Esophagus muscularis mucosa (tissue), 4 donors: ENCODE results near the gene CDH2. TPM values are rescaled to one million over a fixed set of nuclear protein-coding genes. Genes with fewer than 3 reads are reported as not detected.

Experiments
- DNase-seq: peaks from one replicate; pipeline ENCODE4 v3.0.0-alpha.2; 2017; ENCODE audit errors: extremely low spot score
- H3K27ac ChIP-seq, 4 donors: fragments of 200-600 bp; sonication (generic); replicated peaks in 1 of 4; 1 replicate in 3 of 4; 2 replicates in 1 of 4; pipeline ENCODE4 v1.5.1; 2016 to 2019; ENCODE audit warnings: mild to moderate bottlenecking in 1 of 4
- H3K27me3 ChIP-seq, 4 donors: fragments of 200-600 bp; sonication (generic); one replicate each; pipeline versions ENCODE4 v1.5.1 to v1.6.0; 2016 to 2019
- H3K36me3 ChIP-seq, 4 donors: fragments of 200-600 bp; sonication (generic); one replicate each; pipeline ENCODE4 v1.5.1; 2016 to 2019
- H3K4me1 ChIP-seq, 4 donors: fragments of 200-600 bp; sonication (generic); one replicate each; pipeline ENCODE4 v1.5.1; 2016 to 2019
- H3K4me3 ChIP-seq, 4 donors: fragments of 200-600 bp; sonication (generic); 1 replicate in 2 of 4; 2 replicates in 2 of 4; pipeline ENCODE4 v1.5.1; 2016 to 2019; ENCODE audit warnings: mild to moderate bottlenecking in 4 of 4, moderate library complexity in 1 of 4
- H3K9me3 ChIP-seq, 4 donors: fragments of 200-600 bp; sonication (generic); 1 replicate in 3 of 4; 2 replicates in 1 of 4; pipeline ENCODE4 v1.5.1; 2016 to 2019
- EP300 ChIP-seq: sonication (generic); formaldehyde crosslinking; IDR thresholded peaks from one replicate; pipeline ENCODE4 v1.6.1; 2017; ENCODE audit warnings: antibody characterized with exemption
- POLR2A ChIP-seq: fragments of 450-650 bp; IDR thresholded peaks from one replicate; pipeline ENCODE4 v1.6.1; 2017; ENCODE audit warnings: antibody characterized with exemption, moderate library complexity, mild to moderate bottlenecking, low read depth
- POLR2AphosphoS5 ChIP-seq, 2 donors: sonication (generic); formaldehyde crosslinking; IDR thresholded peaks; one replicate each; pipeline ENCODE4 v1.6.1; 2017; ENCODE audit warnings: antibody characterized with exemption in 2 of 2
- WGBS: methylation state at CpG from one replicate; pipeline ENCODE4 v1.1.5; 2018; 5-methylcytosine and 5-hydroxymethylcytosine counted together
- intact Hi-C: fragments of 100-400 bp; cut with DNase I; formaldehyde crosslinking; loops from one replicate; pipeline ENCODE4 v1.15.1; 2023
- total RNA-seq, 4 donors: library from RNA; depleted of rRNA; stranded (reverse); fragments of >200 nt; gene quantifications; one replicate each; pipeline versions ENCODE4 v1.1.0 to v1.2.1, GENCODE V29; 2016
- TF ChIP-seq, protein P1 (sequence below), 3 experiments: fragments of 200-600 bp in 2 of 3; fragments of 450-650 bp in 1 of 3; sonication (generic) in 2 of 3; IDR thresholded peaks; one replicate each; pipeline ENCODE4 v1.5.1; 2017 to 2019; ENCODE audit warnings: antibody characterized with exemption in 3 of 3, mild to moderate bottlenecking in 2 of 3, moderate library complexity in 1 of 3

The CDH2 gene
- total RNA-seq, 4 donors from 2014 or later = 10.9 to 17.4 (median 13.6) TPM

DNA sequence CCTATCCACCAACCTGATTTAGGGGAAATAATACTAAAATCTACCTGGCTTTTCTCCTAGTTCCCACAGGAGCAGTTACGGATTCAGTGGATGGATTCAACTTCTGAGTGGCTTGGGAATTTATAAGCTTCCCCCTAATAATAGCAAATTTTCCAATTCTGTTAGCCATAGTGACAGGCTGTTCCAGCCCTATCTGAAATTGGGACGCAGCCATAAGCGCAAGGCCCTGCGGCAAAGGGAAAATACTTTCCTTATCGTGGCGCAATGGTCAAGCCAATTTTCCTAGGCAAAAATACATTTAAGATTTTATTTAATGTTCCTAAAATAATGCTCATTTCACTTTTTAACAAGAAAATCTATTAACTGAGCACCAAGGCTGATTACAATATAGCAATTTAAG lies 49.7 kb downstream of the CDH2 start:
- Histone ChIP-seq H3K9me3 (no peaks in the 10 kb centered on the region), H3K36me3 (no peaks in the 10 kb centered on the region), H3K4me3 (no peak overlapping the region), H3K4me1 (peaks cover 10 to 24% (median 12%) of the 10 kb centered on the region in 4 donors), H3K27me3 (no peaks in the 10 kb centered on the region), H3K27ac (no peak overlapping the region)
- WGBS = 96% methylated on average over 6 of the region's 6 CpGs
- intact Hi-C loops = no loop called here
- no peak for DNase-seq
- TF ChIP-seq EP300 (no peak), POLR2AphosphoS5 (IDR thresholded peaks at IDR 0.05) (no peak)

GRCh38 chr18:28126768-28127167 lies 50.2 kb downstream of the CDH2 start:
- TF ChIP-seq, protein P1, sequence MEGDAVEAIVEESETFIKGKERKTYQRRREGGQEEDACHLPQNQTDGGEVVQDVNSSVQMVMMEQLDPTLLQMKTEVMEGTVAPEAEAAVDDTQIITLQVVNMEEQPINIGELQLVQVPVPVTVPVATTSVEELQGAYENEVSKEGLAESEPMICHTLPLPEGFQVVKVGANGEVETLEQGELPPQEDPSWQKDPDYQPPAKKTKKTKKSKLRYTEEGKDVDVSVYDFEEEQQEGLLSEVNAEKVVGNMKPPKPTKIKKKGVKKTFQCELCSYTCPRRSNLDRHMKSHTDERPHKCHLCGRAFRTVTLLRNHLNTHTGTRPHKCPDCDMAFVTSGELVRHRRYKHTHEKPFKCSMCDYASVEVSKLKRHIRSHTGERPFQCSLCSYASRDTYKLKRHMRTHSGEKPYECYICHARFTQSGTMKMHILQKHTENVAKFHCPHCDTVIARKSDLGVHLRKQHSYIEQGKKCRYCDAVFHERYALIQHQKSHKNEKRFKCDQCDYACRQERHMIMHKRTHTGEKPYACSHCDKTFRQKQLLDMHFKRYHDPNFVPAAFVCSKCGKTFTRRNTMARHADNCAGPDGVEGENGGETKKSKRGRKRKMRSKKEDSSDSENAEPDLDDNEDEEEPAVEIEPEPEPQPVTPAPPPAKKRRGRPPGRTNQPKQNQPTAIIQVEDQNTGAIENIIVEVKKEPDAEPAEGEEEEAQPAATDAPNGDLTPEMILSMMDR (IDR thresholded peaks at IDR 0.05) = no peak
- no peak for TF ChIP-seq POLR2A
- no peak for TF ChIP-seq POLR2AphosphoS5 (IDR thresholded peaks at IDR 0.05)
- TF ChIP-seq EP300 = no peak
- no peak overlapping the region for H3K4me3 ChIP-seq
- H3K9me3 ChIP-seq = no peaks in the 10 kb centered on the region
- no peak for DNase-seq
- no peak overlapping the region for H3K27ac ChIP-seq
- 91% methylated on average over 5 of the region's 5 CpGs for WGBS
- H3K4me1 ChIP-seq = peaks cover 10 to 29% (median 12%) of the 10 kb centered on the region in 4 donors
- intact Hi-C loops = no loop called here
- H3K36me3 ChIP-seq = no peaks in the 10 kb centered on the region
- no peaks in the 10 kb centered on the region for H3K27me3 ChIP-seq

GRCh38 chr18:28125051-28125450 lies 51.9 kb downstream of the CDH2 start:
- 85% methylated on average over 3 of the region's 3 CpGs for WGBS
- Histone ChIP-seq H3K9me3 (no peaks in the 10 kb centered on the region), H3K36me3 (no peaks in the 10 kb centered on the region), H3K4me3 (no peak overlapping the region), H3K27me3 (no peaks in the 10 kb centered on the region), H3K27ac (no peak overlapping the region), H3K4me1 (peaks cover 10 to 29% (median 12%) of the 10 kb centered on the region in 4 donors)
- no peak for DNase-seq
- TF ChIP-seq, protein P1 (IDR thresholded peaks at IDR 0.05) = no peak
- TF ChIP-seq POLR2AphosphoS5 (IDR thresholded peaks at IDR 0.05) (no peak), EP300 (no peak), POLR2A (no peak)
- intact Hi-C loops = no loop called here

DNA sequence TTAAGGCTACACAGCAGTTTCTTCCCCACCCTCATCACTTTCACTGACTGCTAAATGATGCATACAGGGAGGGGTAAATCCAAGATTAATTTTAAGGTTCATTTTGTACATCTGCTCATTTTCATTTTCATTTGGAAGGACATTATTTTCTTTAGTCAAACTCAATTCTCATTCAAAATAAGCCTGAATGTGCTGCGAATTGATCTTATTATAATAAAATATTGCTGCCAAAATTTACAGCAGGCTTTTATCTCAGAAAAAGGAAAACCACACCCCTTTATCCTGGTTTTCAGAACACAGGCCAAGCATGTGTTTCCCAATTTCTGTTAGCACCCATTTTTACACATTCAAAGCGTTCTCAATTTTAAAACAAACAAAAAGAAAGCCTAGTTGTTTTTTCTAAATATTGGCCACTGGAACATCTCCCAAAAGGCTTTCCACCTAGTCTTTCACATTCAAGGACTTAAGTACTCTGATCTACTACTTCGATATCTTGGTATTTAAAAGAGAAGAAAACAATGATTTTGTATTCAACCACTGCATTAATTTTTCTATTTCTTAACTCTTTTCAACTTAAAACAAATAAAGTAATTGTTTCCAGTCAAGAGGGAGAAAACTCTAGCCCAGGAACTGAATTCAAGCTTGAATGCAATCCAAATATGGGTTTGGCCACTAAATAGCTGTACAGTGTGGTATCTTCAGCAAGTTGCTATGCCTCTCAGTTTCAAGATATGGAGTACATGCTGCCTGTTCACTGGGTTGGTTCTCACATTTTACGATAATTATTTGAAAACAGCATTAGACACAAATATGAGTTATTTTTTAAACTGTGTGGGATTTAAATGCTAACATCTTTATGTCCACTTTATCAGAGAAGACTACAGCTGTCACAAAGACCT lies 52.5 kb downstream of the CDH2 start:
- TF ChIP-seq, protein P1 (IDR thresholded peaks at IDR 0.05) = no peak
- no peak for TF ChIP-seq POLR2AphosphoS5 (IDR thresholded peaks at IDR 0.05)
- 55% methylated on average over 4 of the region's 4 CpGs for WGBS
- DNase-seq = no peak
- H3K36me3 ChIP-seq = no peaks in the 10 kb centered on the region
- no peak overlapping the region for H3K4me3 ChIP-seq
- H3K27me3 ChIP-seq = no peaks in the 10 kb centered on the region
- H3K4me1 ChIP-seq = peaks cover 10 to 29% (median 12%) of the 10 kb centered on the region in 4 donors
- intact Hi-C loops = no loop called here
- H3K27ac ChIP-seq = no peak overlapping the region
- H3K9me3 ChIP-seq = no peaks in the 10 kb centered on the region

- Histone ChIP-seq H3K36me3 (no peaks in the 10 kb centered on the region), H3K9me3 (no peaks in the 10 kb centered on the region), H3K4me3 (peak overlapping the region in 1 of 4 donors; percentile 10), H3K27ac (no peak overlapping the region), H3K4me1 (peaks cover 8 to 29% (median 12%) of the 10 kb centered on the region in 4 donors), H3K27me3 (no peaks in the 10 kb centered on the region)
- intact Hi-C loops = no loop called here
- DNase-seq = no peak
- TF ChIP-seq EP300 (no peak), POLR2AphosphoS5 (IDR thresholded peaks at IDR 0.05) (no peak), POLR2A (no peak)
- TF ChIP-seq, protein P1 (IDR thresholded peaks at IDR 0.05) = no peak
- 49% methylated on average over 3 of the region's 3 CpGs for WGBS
Measured at GRCh38 chr18:28123401-28124030, 53.4 kb downstream of the CDH2 start.
